ENCODE data around the gene CCDC77. TPM values are rescaled to one million over a fixed set of nuclear protein-coding genes. Genes with fewer than 3 reads are reported as not detected.
"Not testable (repeated sequence)": the region's sequence is repeated elsewhere in the genome, so short reads cannot be mapped to it uniquely, and the experiment has no call there.

Gene CCDC77
- 7.4 TPM for total RNA-seq
- 10 to 100 TPM in 3 of 8 donors, 1 to 10 TPM in 5; 7.4 to 11.0 (median 9.5) TPM for polyA plus RNA-seq (ENCODE audit: insufficient read depth in 1 of 8, insufficient read length in 8 of 8, low replicate concordance in 1 of 8)
- long read RNA-seq, donor 1, partial matches to known transcripts, result 0 of 1 reads
- long read RNA-seq, donor 1, other reads (novel, unspliced or antisense), result 0 of 1 reads
- long read RNA-seq, donor 2, result 0 reads
- long read RNA-seq, donor 3, partial matches to known transcripts, result 0 of 1 reads
- long read RNA-seq, donor 3, other reads (novel, unspliced or antisense), result 0 of 1 reads
- long read RNA-seq, donor 4, partial matches to known transcripts, result 0 of 2 reads
- long read RNA-seq, donor 4, other reads (novel, unspliced or antisense), result 0 of 2 reads
- long read RNA-seq, donor 5, partial matches to known transcripts, result 5 of 7 reads
- long read RNA-seq, donor 5, other reads (novel, unspliced or antisense), result 0 of 7 reads
- long read RNA-seq, donor 6, partial matches to known transcripts, result 0 of 2 reads
- long read RNA-seq, donor 6, other reads (novel, unspliced or antisense), result 0 of 2 reads
- long read RNA-seq, donor 7, result 0 reads
- long read RNA-seq, donor 8, partial matches to known transcripts, result 0 of 1 reads
- long read RNA-seq, donor 8, other reads (novel, unspliced or antisense), result 0 of 1 reads
- long read RNA-seq, donor 9, result 0 reads
- long read RNA-seq, donor 10, result 0 reads
- long read RNA-seq, donor 11, partial matches to known transcripts, result 0 of 1 reads
- long read RNA-seq, donor 11, other reads (novel, unspliced or antisense), result 0 of 1 reads

- H3K36me3 ChIP-seq (ENCODE audit: control insufficient read depth, insufficient read depth, low read length), result no peaks in the 10 kb centered on the region
- peak within 1 kb of the TSS; percentile 77 for H3K27ac ChIP-seq (ENCODE audit: low read length)
- no peaks in the 10 kb centered on the region for H3K9me3 ChIP-seq (replicated peaks; ENCODE audit: control insufficient read depth, low read depth, low read length)
- peak within 1 kb of the TSS; percentile 65 for H3K4me3 ChIP-seq (ENCODE audit: low read length)
- DNase-seq, result peak; percentile 97
- no peaks in the 10 kb centered on the region for H3K27me3 ChIP-seq (ENCODE audit: control insufficient read depth, insufficient read depth, low read length)
- peaks cover 6% of the 10 kb centered on the region for H3K4me1 ChIP-seq (ENCODE audit: control insufficient read depth, insufficient read depth, low read length)
- under 1% methylated on average over 36 of the region's 45 CpGs for WGBS (ENCODE audit: insufficient coverage)
Observed at GRCh38 chr12:401235-402028, at the start of gene CCDC77. Gene CCDC77, plus strand, starts transcription at chr12:401644. Its CDS starts 7,740 bp downstream, at chr12:409384.

DNA sequence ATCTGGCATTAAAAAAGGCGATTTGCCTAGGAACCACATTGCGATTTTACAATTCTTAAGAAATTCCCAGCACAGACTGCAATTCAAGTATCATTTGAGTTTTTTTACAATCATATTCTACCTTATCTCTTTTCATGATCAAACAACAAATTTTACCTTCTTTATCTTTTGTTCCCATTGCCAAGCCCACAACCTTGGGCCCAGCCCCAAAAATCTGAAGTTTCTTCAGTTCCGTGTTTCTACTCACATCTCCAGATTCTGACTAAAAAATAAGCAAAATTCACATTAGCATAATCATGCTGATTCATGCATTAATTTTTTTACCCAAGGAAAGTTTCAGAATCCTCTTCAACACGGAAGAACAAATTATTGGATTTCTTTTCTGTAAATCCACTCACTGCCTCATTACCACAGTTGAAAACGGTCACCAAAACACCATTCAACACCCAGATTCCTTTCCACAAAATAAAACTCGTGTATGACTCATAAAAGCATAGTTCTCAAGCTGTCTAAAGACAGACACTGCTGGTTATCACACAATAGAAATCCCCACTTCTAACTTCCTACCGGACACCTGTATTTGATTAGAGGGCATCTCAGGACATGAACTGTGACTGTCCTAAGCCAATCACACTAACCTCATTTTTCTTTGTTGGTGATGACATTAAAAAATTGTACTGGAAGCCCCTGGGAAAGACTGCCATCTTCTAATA, 45.0 kb upstream of the CCDC77 start:
- WGBS (ENCODE audit: insufficient coverage), result 95% methylated on average over 5 of the region's 7 CpGs

DNA sequence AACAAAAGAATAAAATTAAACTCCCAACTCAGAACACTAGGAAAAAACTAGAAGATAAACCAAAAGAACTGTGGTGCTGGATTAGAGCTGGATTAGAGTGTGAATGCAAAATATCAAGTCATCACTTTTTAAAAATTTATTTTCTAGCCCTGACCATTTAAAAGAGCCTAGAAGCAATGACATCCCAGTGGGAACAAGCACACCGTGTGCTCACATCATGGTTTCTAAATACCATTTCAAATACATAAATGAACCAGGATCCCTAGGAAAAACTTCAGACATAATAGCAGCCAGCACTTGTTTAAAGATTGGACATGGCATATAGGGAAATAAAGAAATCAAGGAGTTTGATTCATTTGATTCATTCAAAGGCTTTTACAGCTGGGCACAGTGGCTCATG, 42.4 kb upstream of the CCDC77 start:
- Histone ChIP-seq H3K4me3 (ENCODE audit: low read length) (no peak overlapping the region), H3K27me3 (ENCODE audit: control insufficient read depth, insufficient read depth, low read length) (no peaks in the 10 kb centered on the region), H3K9me3 (replicated peaks; ENCODE audit: control insufficient read depth, low read depth, low read length) (peaks cover 7% of the 10 kb centered on the region), H3K27ac (ENCODE audit: low read length) (no peak overlapping the region), H3K36me3 (ENCODE audit: control insufficient read depth, insufficient read depth, low read length) (peaks cover 48% of the 10 kb centered on the region), H3K4me1 (ENCODE audit: control insufficient read depth, insufficient read depth, low read length) (no peaks in the 10 kb centered on the region)
- no CpG with 5 or more reads among the region's 1 CpG for WGBS (ENCODE audit: insufficient coverage)
- DNase-seq, result no peak

More for the DNA sequence above, 45.0 kb upstream of the CCDC77 start:
- H3K4me3 ChIP-seq (ENCODE audit: low read length), result no peak overlapping the region
- H3K9me3 ChIP-seq (replicated peaks; ENCODE audit: control insufficient read depth, low read depth, low read length), result peaks cover 7% of the 10 kb centered on the region
- no peak for DNase-seq
- peaks cover 52% of the 10 kb centered on the region for H3K36me3 ChIP-seq (ENCODE audit: control insufficient read depth, insufficient read depth, low read length)
- no peak overlapping the region for H3K27ac ChIP-seq (ENCODE audit: low read length)
- no peaks in the 10 kb centered on the region for H3K4me1 ChIP-seq (ENCODE audit: control insufficient read depth, insufficient read depth, low read length)
- no peaks in the 10 kb centered on the region for H3K27me3 ChIP-seq (ENCODE audit: control insufficient read depth, insufficient read depth, low read length)

- WGBS (ENCODE audit: insufficient coverage), result 100% methylated on average over 1 of the region's 2 CpGs
- H3K27ac ChIP-seq (ENCODE audit: low read length), result no peak overlapping the region
- no peak overlapping the region for H3K4me3 ChIP-seq (ENCODE audit: low read length)
- DNase-seq, result no peak
- H3K9me3 ChIP-seq (replicated peaks; ENCODE audit: control insufficient read depth, low read depth, low read length), result peaks cover 15% of the 10 kb centered on the region
- H3K36me3 ChIP-seq (ENCODE audit: control insufficient read depth, insufficient read depth, low read length), result peaks cover 44% of the 10 kb centered on the region
- H3K27me3 ChIP-seq (ENCODE audit: control insufficient read depth, insufficient read depth, low read length), result no peaks in the 10 kb centered on the region
- no peaks in the 10 kb centered on the region for H3K4me1 ChIP-seq (ENCODE audit: control insufficient read depth, insufficient read depth, low read length)
Observed at GRCh38 chr12:366820-367219, 34.6 kb upstream of the CCDC77 start.

DNA sequence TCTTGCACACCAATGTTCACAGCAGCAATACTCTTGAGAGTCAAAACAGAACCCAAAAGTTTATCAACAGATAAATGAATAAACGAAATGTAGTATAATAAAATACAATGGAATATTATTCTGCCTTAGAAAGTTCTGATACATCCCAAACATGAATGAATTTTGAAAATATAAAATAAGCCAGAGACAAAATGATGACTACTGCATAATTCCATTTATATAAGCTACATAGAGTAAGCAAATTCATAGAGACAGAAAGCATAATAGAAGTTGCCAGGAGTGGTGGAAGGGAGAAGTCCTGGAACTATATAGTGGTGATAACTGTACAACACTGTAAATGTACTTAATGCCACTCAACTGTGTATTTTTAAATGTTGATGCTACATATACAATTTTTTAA, 33.5 kb upstream of the CCDC77 start:
- H3K9me3 ChIP-seq (replicated peaks; ENCODE audit: control insufficient read depth, low read depth, low read length), result peaks cover 15% of the 10 kb centered on the region
- peaks cover 36% of the 10 kb centered on the region for H3K36me3 ChIP-seq (ENCODE audit: control insufficient read depth, insufficient read depth, low read length)
- H3K27ac ChIP-seq (ENCODE audit: low read length), result no peak overlapping the region
- no peaks in the 10 kb centered on the region for H3K4me1 ChIP-seq (ENCODE audit: control insufficient read depth, insufficient read depth, low read length)
- DNase-seq, result no peak
- no CpG with 5 or more reads among the region's 1 CpG for WGBS (ENCODE audit: insufficient coverage)
- H3K27me3 ChIP-seq (ENCODE audit: control insufficient read depth, insufficient read depth, low read length), result no peaks in the 10 kb centered on the region
- H3K4me3 ChIP-seq (ENCODE audit: low read length), result no peak overlapping the region

DNA sequence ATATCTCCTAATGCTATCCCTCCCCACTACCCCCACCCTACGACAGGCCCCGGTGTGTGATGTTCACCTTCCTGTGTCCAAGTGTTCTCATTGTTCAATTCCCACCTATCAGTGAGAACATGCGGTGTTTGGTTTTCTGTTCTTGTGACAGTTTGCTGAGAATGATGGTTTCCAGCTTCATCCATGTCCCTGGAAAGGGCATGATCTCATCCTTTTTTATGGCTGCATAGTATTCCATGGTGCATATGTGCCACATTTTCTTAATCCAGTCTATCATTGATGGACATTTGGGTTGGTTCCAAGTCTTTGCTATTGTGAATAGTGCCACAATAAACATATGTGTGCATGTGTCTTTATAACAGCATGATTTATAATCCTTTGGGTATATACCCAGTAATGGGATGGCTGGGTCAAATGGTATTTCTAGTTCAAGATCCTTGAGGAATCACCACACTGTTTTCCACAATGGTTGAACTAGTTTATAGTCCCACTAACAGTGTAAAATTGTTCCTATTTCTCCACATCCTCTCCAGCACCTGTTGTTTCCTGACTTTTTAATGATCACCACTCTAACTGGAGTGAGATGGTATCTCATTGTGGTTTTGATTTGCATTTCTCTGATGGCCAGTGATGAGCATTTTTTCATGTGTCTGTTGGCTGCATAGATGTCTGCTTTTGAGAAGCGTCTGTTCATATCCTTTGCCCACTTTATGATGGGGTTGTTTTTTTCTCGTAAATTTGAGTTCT, 30.5 kb upstream of the CCDC77 start:
- H3K27ac ChIP-seq (ENCODE audit: low read length); DNase-seq; H3K4me3 ChIP-seq (ENCODE audit: low read length); H3K9me3 ChIP-seq (replicated peaks; ENCODE audit: control insufficient read depth, low read depth, low read length); H3K4me1 ChIP-seq (ENCODE audit: control insufficient read depth, insufficient read depth, low read length); H3K27me3 ChIP-seq (ENCODE audit: control insufficient read depth, insufficient read depth, low read length): not testable (repeated sequence)
- 100% methylated on average over 2 of the region's 5 CpGs for WGBS (ENCODE audit: insufficient coverage)
- H3K36me3 ChIP-seq (ENCODE audit: control insufficient read depth, insufficient read depth, low read length), result peaks cover 22% of the 10 kb centered on the region

DNA sequence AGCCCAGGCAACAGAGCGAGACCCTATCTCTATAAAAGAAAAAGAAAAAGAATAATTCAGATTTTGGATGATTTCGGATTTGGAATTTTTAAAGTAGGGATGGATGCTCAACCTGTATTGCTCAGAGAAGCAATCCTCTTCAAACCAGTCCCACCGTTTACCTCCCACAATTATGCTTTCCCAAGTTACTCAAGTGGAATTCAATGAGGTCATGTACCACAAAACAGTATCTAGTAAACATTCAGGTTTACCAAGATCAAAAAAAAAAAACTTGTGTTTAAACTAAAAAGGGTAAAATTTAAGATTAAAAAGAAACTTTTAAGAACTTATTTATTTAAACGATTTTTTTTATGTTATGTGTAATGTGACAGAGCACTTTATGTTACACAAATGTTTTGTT, 14.8 kb upstream of the CCDC77 start:
- no peak overlapping the region for H3K27ac ChIP-seq (ENCODE audit: low read length)

DNA sequence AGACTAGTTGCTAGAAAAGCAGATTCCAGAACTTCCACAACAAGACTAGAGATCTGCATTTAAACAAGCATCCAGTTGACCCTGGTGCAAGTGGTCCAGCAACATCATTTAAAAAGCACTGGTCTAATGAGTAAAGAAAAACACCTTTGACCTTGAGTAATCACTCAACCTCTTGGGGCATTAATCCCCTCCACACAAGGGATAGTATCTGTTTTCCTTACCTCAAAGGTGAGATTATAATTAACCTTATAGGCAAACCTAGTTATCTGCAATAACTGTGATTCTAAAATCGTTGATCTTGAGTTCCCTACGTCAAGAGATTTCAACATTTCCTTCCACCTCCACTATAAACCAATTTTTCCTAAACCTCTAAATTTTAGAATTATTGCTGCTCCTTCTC, 13.4 kb upstream of the CCDC77 start:
- WGBS (ENCODE audit: insufficient coverage), result no CpG with 5 or more reads among the region's 2 CpGs
- H3K4me3 ChIP-seq (ENCODE audit: low read length), result peak overlapping the region; percentile 99
- peaks cover 14% of the 10 kb centered on the region for H3K36me3 ChIP-seq (ENCODE audit: control insufficient read depth, insufficient read depth, low read length)
- H3K27me3 ChIP-seq (ENCODE audit: control insufficient read depth, insufficient read depth, low read length), result no peaks in the 10 kb centered on the region
- no peaks in the 10 kb centered on the region for H3K9me3 ChIP-seq (replicated peaks; ENCODE audit: control insufficient read depth, low read depth, low read length)
- peak overlapping the region; percentile 99 for H3K27ac ChIP-seq (ENCODE audit: low read length)
- peaks cover 4% of the 10 kb centered on the region for H3K4me1 ChIP-seq (ENCODE audit: control insufficient read depth, insufficient read depth, low read length)
- peak; percentile 3 for DNase-seq

More for the DNA sequence above, 14.8 kb upstream of the CCDC77 start:
- Histone ChIP-seq H3K36me3 (ENCODE audit: control insufficient read depth, insufficient read depth, low read length) (peaks cover 25% of the 10 kb centered on the region), H3K9me3 (replicated peaks; ENCODE audit: control insufficient read depth, low read depth, low read length) (no peaks in the 10 kb centered on the region), H3K4me1 (ENCODE audit: control insufficient read depth, insufficient read depth, low read length) (peaks cover 4% of the 10 kb centered on the region), H3K27me3 (ENCODE audit: control insufficient read depth, insufficient read depth, low read length) (no peaks in the 10 kb centered on the region), H3K4me3 (ENCODE audit: low read length) (no peak overlapping the region)
- no CpG with 5 or more reads among the region's 4 CpGs for WGBS (ENCODE audit: insufficient coverage)
- no peak for DNase-seq

GRCh38 chr12:388541-389141, 12.8 kb upstream of the CCDC77 start:
- 0% methylated on average over 26 of the region's 35 CpGs for WGBS (ENCODE audit: insufficient coverage)
- no peaks in the 10 kb centered on the region for H3K9me3 ChIP-seq (replicated peaks; ENCODE audit: control insufficient read depth, low read depth, low read length)
- peak overlapping the region; percentile 99 for H3K4me3 ChIP-seq (ENCODE audit: low read length)
- peaks cover 9% of the 10 kb centered on the region for H3K36me3 ChIP-seq (ENCODE audit: control insufficient read depth, insufficient read depth, low read length)
- H3K27ac ChIP-seq (ENCODE audit: low read length), result peak overlapping the region; percentile 99
- peaks cover 4% of the 10 kb centered on the region for H3K4me1 ChIP-seq (ENCODE audit: control insufficient read depth, insufficient read depth, low read length)
- DNase-seq, result no peak
- no peaks in the 10 kb centered on the region for H3K27me3 ChIP-seq (ENCODE audit: control insufficient read depth, insufficient read depth, low read length)

Measured in muscle of leg (tissue), 16 donors.